H1 (cell line): Measurements from ENCODE around the gene SKAP1. TPM values are rescaled to one million over a fixed set of nuclear protein-coding genes. Genes with fewer than 3 reads are reported as not detected.

Experiments used
- CTBP2 ChIP-seq: IDR thresholded peaks from 2 replicates; pipeline ENCODE4 v1.7.0; 2011; ENCODE audit warnings: borderline replicate concordance, mild to moderate bottlenecking, moderate library complexity, mixed read lengths, low read length; ENCODE audit not compliant: insufficient read depth, insufficient read length
- KDM5A ChIP-seq: fragments of 200-600 bp; IDR thresholded peaks from 2 replicates; pipeline ENCODE4 v1.7.1; 2012; ENCODE audit warnings: mild to moderate bottlenecking, low read length, inconsistent platforms, mixed read lengths
- POLR2A ChIP-seq, 2 experiments: IDR thresholded peaks; 1 replicate in 1 of 2; 2 replicates in 1 of 2; pipeline ENCODE4 v1.6.1; 2011; ENCODE audit warnings: low read depth in 2 of 2, low read length in 2 of 2, mild to moderate bottlenecking in 2 of 2; ENCODE audit errors: control extremely low read depth in 1 of 2
- RAD21 ChIP-seq, 2 experiments: IDR thresholded peaks in 1 of 2; conservative IDR thresholded peaks in 1 of 2; 2 replicates each; pipeline ENCODE4 v1.6.1; 2011; ENCODE audit warnings: low read depth in 2 of 2, low read length in 2 of 2, improper control_type of control experiment in 1 of 2, inconsistent platforms in 1 of 2, mild to moderate bottlenecking in 1 of 2, moderate library complexity in 1 of 2
- SAP30 ChIP-seq: fragments of 300-600 bp; sonication (generic); IDR thresholded peaks from 2 replicates; pipeline ENCODE4 v1.7.1; 2012; ENCODE audit warnings: low read length, moderate library complexity, mild to moderate bottlenecking, inconsistent platforms; ENCODE audit not compliant: insufficient read depth, insufficient replicate concordance
- SIX5 ChIP-seq: IDR thresholded peaks from 2 replicates; pipeline ENCODE4 v1.6.1; 2011; ENCODE audit warnings: mild to moderate bottlenecking, low read depth, low read length
- USF2 ChIP-seq: IDR thresholded peaks from 2 replicates; pipeline ENCODE4 v1.6.1; 2011; ENCODE audit warnings: low read length, improper control_type of control experiment
- YY1 ChIP-seq: IDR thresholded peaks from 2 replicates; pipeline ENCODE4 v1.6.1; 2011; ENCODE audit warnings: low read depth, mild to moderate bottlenecking, low read length
- polyA plus RNA-seq, 7 experiments: library from polyadenylated mRNA; depleted of rRNA in 3 of 7; stranded (reverse) in 5 of 7; unstranded in 2 of 7; fragments of >200 nt in 5 of 7; fragments of 200-250 nt in 2 of 7; gene quantifications; 1 replicate in 5 of 7; 2 replicates in 1 of 7; 4 replicates in 1 of 7; pipeline versions ENCODE4 v1.2.1 to v1.2.3, GENCODE V29; 2011 to 2013; ENCODE audit warnings: missing spikeins in 2 of 7, mixed read lengths in 2 of 7
- total RNA-seq: library from RNA; stranded (reverse); fragmentation: NEBNext Ultra II Directional; extraction: Animal tissue kit (Norgen Biotek cat#: 25700); gene quantifications from 2 replicates; pipeline ENCODE4 v1.2.1, GENCODE V29; 2021

SKAP1 gene
- total and polyA plus RNA-seq, 2 of the 8 experiments (the other 6 are each of a cell fraction or from before 2014, with no cell fraction given), result not detected

- no peak for TF ChIP-seq POLR2A (IDR thresholded peaks at IDR 0.05; ENCODE audit: control extremely low read depth in 1 of 2, low read depth in 2 of 2, low read length in 2 of 2)
- TF ChIP-seq CTBP2, result no peak
- TF ChIP-seq KDM5A, result no peak
- no peak for TF ChIP-seq USF2
- no peak for TF ChIP-seq SIX5
- no peak for TF ChIP-seq RAD21 (IDR thresholded peaks at IDR 0.05 in 1 of 2, conservative IDR thresholded peaks at IDR 0.05 in 1 of 2; ENCODE audit: low read depth in 2 of 2, low read length in 2 of 2)
- no peak for TF ChIP-seq YY1
- no peak for TF ChIP-seq SAP30
- TF ChIP-seq, all 59 proteins: peak for 0
Observed at GRCh38 chr17:48479014-48479402, 49.0 kb upstream of the SKAP1 start (continued).
